Cardiac fibroblast (primary cell): ENCODE measurements around the gene ZNF311.

Experiments
- DNase-seq, 2 donors: peaks; one replicate each; pipeline versions ENCODE4 v3.0.0 to v3.0.0-alpha.2; 2010; ENCODE audit warnings: low read depth in 2 of 2
- H3K4me3 ChIP-seq, 2 donors: replicated peaks in 1 of 2; 1 replicate in 1 of 2; 2 replicates in 1 of 2; pipeline ENCODE4 v1.5.1; 2011; ENCODE audit warnings: low read depth in 2 of 2, low read length in 2 of 2, mild to moderate bottlenecking in 2 of 2, moderate library complexity in 1 of 2
- CTCF ChIP-seq: IDR thresholded peaks from one replicate; pipeline ENCODE4 v1.5.1; 2011; ENCODE audit warnings: low read depth, mild to moderate bottlenecking, low read length, inconsistent platforms

ZNF311 gene

GRCh38 chr6:29021434-29021833, 16.3 kb upstream of the ZNF311 start:
- H3K4me3 ChIP-seq: no peak overlapping the region
- no peak for DNase-seq
- no peak for TF ChIP-seq CTCF

- no peak for TF ChIP-seq CTCF
- no peak overlapping the region for H3K4me3 ChIP-seq
- no peak for DNase-seq
Observed at GRCh38 chr6:29019629-29020028, 14.5 kb upstream of the ZNF311 start.

- H3K4me3 ChIP-seq: no peak overlapping the region
- no peak for DNase-seq
- TF ChIP-seq CTCF: no peak
Observed at GRCh38 chr6:29017428-29017802, 12.3 kb upstream of the ZNF311 start.

GRCh38 chr6:29016559-29017427, 11.7 kb upstream of the ZNF311 start:
- H3K4me3 ChIP-seq: peak overlapping the region; percentile 55 to 69
- peak; percentile 85 to 87 for DNase-seq
- TF ChIP-seq CTCF: peak; percentile 80

GRCh38 chr6:29014729-29015608, 9.9 kb upstream of the ZNF311 start:
- peak overlapping the region; percentile 11 to 21 for H3K4me3 ChIP-seq
- peak in 1 of 2 donors; percentile 11 for DNase-seq
- no peak for TF ChIP-seq CTCF

- DNase-seq: peak; percentile 68 to 75
- no peak for TF ChIP-seq CTCF
- H3K4me3 ChIP-seq: peak overlapping the region; percentile 61 to 62
Observed at GRCh38 chr6:29011276-29011734, 6.2 kb upstream of the ZNF311 start.
